ENCODE data around the gene RER1.

Gene RER1

GRCh38 chr1:2375923-2376260, 15.7 kb upstream of the RER1 start:
- DNase-seq (ENCODE audit: low read depth, low spot score): no peak

DNA sequence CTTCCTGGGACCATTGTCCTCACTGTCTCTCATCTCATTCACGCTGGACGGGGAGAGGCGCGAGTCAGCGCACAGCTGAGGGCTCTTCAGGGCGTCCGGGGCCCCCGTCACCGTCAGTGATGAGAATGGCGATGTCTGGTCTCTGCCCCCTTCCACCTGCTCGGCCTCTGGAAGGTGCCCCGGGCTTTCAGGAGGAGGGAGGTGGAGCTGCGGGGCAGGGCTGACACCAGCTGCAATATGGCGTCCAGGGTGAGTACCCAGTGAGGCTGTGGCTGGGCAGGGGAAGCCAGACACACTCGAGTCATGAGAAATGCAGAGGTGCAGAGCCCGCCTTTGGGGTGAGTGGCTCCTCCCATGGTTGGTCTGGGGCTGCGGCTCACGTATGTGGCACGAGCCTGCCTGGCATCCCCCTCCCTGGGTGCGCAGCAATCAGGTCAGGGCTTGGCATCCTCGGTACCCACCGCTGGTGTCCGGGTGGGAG, 15.3 kb upstream of the RER1 start:
- no peak for DNase-seq (ENCODE audit: low read depth, low spot score)

DNA sequence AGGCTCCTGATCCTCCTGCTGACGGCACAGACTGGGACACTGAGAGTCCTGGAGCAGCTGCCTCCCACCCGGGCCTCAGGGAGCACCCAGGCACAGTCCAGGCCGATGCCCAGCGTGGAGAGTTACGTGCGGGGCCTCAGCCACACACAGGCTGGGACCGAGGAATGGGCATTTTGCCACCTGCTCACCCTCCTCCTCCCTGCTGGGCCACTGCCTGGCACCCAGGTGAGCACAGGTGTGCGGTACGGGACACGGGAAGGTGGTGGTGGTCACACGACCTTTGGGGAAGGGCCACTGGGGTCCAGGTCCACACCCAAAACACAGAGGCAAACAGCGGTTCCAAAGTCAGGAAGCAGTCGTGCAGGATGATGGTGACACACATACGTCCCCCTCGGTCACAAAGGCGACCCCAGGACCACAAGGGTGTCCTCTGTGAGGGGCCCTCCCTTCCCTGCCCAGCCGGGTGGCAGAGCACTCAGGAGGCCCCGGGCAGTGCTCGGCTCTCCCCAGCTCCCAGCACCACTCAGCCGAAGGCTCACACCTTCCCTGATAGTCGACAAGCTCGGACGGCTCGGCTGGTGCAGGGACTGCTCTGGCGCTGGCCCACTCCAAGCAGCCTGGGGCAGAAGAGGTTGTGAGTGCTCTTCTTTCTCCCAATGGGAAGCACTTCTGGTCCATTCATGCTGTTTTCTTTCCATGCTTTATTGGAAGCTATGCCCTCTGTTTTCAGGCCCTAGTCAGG, 14.5 kb upstream of the RER1 start:
- DNase-seq (ENCODE audit: low read depth, low spot score): no peak

DNA sequence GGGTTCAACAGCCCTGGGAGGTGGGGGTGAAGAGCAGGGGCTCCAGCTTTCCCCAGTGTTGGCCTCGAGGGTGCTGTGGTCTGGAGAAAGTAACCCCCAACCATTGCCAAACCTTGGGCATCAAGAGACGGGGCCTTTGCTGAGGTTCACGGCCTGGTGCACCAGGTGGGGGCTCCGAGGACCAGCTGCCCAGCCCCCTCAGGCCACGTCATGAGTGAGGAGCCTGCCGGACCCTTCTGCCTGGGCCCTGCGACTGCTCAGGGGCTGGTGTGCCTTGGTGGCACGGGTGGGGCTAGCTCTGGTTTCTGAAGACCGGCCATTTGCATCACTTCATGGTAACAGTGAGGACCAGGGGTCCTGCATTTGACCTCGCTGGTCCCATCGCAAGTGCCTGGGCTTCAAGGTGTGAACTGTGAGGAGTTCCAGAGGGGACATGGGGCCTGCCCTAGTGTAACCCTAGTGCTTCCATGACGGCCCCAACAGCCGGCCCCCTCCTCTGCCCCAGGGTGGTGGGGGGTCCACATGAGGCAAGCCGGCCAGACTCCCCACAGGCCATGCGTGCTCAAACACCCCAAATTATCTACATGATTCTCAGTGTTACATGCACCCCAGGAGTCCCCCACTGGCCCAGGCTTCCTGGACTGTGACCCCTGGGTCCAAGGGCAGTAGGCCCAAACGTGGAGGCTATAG, 13.7 kb upstream of the RER1 start:
- DNase-seq (ENCODE audit: low read depth, low spot score): no peak

DNA sequence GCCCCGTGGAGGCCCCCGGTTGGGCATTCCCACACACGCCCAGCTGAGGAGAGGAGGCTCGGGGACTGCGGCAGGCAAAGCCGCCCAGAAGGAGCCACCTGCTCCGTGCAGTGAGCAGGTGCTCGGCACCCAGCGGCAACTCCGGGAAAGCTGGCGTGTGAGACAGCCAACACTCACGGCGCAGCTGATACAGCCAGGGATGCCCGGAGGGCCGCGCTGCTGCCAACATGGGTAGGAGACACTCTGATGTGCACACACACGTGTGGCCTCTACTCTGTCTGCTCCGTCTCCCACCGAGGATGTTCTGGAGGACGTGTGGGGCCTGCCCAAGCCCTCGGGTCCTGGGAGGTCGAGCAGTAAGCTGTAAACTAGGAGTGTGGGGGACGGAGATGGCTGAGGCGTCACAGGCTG, 13.2 kb upstream of the RER1 start:
- DNase-seq (ENCODE audit: low read depth, low spot score): no peak

- DNase-seq (ENCODE audit: low read depth, low spot score): no peak
These were observed 12.5 kb upstream of the RER1 start for GRCh38 chr1:2378956-2379732.

DNA sequence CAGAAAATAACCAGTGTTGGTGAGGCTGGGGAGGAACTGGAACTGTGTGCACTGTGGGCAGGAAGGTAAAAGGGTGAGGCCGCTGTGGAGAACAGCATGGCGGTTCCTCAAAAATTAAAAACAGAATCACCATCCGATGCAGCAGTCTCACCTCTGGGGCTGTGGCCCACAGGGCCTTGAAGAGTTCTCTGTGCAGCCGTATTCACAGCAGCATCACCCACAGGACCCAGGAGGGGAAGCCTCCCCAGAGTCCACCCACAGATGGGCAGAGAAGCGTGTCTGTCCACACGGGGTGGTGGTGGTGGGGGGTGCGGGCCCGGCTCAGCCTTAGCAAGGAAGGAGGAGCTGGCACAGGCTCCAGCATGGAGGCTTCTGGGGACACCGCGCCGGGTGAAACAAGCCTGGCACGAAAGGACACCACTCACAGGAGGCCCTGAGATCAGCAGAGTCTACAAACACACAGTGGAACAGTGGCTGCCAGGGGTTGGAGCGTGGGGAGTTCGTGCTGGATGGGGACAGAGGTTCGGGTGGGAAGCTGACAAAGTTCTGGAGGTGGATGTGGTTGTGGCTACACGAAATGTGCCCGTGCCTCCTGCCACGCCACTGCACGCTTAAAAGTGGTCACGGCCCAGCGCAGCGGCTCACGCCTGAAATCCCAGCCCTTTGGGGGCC, 11.8 kb upstream of the RER1 start:
- no peak for DNase-seq (ENCODE audit: low read depth, low spot score)

DNA sequence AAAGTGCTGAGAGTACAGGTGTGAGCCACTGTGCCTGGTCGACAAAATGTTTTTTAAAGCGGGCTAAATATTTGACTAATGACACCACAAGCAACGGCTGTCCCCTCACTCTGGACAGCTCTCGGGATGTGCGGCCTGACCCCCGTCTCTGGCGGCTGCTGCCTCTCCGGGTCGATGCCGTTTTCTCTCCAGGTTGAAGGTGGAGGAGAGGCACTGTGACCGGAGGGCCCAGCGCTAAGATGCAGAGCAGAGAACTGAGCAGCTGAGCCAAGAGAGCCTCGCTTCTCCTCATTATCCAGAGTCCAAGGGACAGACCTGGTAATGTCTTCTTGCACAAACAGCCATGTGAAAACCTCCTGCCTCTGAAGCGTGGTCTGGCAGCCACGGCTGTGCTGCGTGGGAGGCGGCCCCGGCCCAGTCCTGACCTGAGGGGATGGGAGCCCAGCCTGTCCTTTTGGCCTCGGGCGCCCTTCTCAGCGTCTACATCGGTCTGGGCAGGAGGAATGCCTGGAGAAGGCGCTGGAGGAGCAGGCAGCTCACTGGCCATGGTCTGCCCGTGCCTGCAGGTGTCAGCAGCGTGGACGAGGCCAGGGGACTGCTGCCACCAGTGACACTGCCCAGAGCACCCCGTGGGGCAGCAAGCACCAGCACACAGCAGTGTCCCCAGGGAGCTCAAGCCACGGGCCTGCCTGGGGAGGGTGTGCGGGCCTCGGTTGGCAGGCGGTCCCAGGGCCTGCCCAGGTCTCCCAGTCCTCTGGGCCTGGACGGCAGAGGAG, 10.6 kb upstream of the RER1 start:
- no peak for DNase-seq (ENCODE audit: low read depth, low spot score)

DNA sequence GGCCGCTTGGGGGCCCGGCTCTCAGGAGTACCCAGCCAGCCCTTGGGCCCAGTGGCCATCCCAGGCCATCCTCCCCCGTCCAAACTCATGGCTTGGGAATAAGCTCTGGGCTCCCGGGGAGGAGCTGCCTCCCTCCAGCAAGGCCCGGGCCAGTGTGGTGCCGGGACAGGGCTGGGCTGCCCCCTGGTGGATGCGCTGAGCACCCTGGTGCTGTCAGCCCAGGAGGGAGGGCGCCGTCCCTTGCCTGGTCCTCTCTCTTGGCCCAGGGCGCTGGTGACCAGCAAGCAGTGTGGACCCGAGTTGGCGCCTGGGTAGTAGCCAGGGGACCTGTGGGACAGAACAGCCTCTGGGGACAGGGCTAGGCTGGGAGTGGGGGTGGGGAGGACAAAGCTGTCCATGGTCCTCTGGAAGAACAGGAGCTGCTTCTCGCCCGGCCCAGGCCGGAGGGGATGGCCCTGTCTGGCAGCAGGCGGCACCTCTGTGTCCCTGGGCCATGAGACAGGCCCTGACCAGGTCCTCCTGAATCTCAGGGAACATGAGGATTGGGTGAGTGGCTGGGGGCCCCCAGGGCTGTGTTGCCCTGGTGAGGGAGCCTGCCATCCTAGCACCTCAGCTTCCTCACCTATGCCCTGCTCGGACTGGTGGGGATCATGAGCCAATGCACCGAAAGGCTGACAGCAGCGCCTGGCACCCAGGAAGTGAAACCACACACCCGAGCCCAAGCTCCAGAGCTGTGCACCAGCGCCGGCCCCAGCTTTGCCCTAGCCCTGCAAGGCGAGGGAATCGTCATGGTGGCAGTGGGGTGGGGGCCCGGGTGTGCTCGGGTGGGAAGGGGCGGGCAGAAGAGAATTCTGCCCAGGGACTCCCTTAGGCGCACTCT, 9.7 kb upstream of the RER1 start:
- DNase-seq (ENCODE audit: low read depth, low spot score): peak; percentile 87

DNA sequence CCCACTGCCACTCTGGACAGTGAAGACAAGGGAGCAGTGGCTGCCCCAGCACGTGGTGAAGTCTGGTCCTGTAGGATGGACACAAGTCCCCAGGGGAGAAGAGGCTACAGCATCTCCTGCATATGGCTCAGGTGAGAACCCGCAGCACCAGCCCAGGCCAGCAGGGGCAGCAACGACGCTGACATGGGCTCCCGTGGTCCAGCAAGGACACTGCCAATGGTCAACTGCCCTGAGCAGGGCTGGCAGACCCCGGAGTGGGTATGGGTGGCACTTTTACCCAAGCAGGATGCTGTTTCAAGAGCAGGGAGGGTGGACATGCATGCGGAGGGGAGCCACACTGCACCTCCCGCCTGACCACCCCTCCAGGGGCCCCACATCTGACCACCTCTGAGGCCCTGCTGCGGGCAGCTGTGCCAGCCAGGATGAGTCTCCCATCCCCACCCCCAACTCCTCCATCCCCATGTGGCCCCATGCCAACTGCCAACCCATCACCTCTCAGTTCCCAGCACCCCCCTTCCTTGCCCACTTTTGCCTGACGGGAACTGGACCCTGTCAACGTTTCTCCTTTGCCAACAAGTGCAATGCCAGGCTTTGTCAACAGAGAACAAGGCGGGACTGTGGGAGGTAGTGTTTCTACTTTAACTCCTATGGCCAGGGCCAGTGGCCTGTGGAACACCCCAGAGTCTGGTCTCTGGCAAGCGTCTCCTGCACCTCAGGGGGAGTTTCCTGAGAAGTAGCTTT, 8.8 kb upstream of the RER1 start:
- peak; percentile 66 for DNase-seq (ENCODE audit: low read depth, low spot score)

DNA sequence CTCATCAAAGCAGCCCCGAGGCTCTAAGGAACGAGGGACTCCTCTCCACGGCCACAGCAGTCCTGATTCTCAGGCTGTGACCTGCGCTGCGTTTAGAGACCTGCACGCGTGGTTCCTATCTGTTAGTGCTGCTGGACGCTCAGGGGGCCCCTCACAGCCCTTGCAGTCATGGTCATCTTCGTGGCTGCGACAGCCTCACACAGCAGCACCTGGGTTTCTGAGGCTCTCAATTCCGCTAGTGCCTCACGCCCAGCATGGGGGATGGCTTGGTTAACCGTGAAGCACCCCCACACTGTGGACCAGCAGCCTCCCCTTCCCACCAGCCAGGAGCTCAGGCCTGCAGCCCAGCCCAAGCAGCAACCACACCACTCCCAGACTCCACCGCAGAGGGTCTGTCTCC, 8.1 kb upstream of the RER1 start:
- DNase-seq (ENCODE audit: low read depth, low spot score): no peak

- no peak for DNase-seq (ENCODE audit: low read depth, low spot score)
These were observed 7.3 kb upstream of the RER1 start for GRCh38 chr1:2384130-2384860.

DNA sequence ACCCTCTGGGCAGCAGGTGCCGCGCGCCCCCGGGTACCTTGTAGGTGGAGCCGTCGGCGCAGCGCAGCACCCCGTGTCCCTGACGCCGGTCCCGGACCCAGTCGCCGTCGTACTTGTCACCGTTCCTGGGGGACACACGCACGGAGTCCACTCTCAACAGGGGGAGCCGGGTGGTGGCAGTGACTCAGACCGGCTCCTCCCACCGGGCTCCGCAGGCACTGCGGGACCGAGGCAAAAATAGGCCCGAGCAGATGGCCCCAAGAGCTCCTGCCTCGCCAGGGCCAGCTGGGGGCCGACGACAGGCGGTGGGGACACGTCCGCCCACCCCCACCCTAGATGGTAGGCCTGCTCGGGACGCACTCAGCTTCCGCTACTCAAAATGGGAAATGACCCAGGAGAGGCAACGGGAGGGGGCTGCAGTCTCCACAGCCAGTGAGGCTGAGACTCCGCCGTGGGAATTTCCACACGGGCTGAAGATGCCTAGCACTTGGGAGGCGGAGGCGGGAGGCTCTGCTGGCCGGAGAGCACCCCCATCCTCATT, 6.6 kb upstream of the RER1 start:
- DNase-seq (ENCODE audit: low read depth, low spot score): no peak

DNA sequence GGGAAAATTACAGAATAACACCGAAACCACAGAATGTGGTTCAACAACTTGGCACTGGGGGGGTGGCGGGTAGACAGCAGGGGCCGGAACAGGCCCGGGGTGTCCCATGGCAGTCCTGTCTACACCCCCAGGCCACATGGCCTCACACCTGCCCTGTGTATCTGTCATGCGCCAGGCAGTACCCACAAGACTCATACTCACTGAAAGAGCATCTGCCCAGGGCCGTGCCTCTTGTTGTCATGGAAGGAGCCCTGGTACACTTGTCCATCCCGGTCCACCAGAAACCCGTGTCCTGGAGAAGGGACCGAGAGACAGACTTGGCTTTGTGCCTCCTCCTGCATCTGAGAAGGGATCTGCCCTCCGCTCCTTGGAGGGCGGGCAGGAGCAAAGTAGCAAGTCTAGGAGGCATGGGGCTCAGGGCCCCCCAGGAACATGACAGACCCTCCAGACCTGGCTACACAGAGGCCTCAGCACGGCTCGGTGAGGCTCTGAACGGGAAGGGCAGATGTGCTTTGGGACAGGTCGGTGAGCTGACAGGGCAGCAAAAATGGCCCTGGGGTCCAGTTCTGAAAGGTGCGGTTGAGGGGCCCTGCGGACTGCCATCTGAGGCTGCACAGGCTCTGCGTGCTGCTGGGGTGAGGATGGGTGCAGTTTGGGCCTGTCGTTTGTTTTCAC, 5.9 kb upstream of the RER1 start:
- no peak for DNase-seq (ENCODE audit: low read depth, low spot score)

GRCh38 chr1:2386636-2387611, 4.7 kb upstream of the RER1 start:
- no peak for DNase-seq (ENCODE audit: low read depth, low spot score)

DNA sequence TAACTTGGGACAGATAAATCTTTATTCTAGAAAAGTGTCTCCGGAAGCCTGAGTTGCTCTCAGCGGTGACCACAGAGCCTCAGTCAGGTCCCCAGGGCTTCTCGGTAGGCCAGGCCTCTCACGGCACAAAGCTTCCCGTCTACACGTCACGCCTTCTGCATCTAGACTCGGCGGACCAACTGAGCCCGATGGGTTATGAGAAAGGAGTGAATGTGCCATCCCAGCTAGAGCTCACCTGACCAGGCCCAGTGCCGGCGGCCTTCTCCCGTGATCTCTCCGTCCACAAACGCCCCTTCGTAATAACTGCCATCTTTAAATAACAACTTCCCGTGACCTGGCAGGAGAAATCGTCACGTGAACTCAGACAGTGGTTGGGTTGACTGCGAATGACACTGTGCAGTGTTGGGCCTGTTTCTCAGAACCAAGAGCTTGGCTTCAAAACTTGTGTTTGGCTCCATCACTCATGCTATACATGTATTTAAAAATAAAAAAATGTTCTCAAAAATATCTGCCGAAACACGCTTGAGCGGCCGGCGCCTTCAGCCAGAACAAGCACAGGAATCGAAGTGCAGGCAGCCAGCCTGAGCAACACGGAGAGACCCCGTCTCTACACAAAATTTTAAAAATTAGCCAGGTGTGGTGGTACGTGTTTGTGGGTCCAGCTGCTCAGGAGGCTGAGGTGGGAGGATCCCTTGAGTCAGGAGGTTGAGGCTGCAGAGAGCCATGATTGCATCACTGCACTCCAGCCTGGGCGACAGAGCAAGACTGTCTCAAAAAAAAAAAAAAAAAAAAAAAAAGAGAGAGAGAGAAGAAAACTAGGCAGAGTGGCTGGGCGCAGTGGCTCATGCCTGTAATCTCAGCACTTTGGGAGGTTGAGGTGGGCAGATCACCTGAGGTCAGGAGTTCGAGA, 3.4 kb upstream of the RER1 start:
- no peak for DNase-seq (ENCODE audit: low read depth, low spot score)
